HG02623 (cell line): ENCODE measurements around the gene ATP1A1.

Experiments used
- ATAC-seq: cut with Tn5 transposase; IDR thresholded peaks from one replicate; pipeline ENCODE4 v1.9.1; 2021; ENCODE audit warnings: moderate library complexity; ENCODE audit not compliant: unreplicated experiment

ATP1A1 gene

GRCh38 chr1:116343019-116343418, 30.0 kb upstream of the ATP1A1 start:
- no peak for ATAC-seq

DNA sequence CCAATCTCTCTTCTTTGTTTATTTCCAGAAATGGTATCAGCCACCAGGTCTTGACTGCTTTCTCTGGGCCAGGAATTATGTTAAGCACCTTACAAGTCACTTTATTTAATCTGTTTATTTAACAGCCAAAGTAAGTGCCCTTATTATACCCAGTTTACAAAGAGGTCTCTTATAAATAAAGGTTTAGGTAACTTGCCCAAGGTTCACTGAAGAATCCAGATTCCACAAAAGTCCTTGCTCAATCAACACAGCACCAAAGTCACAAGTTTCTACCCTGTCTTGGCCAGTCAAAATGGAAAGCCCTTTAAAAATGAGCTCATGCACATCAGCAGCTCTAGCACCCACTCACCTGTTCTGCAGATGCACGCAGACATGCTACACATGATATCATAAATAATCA, 28.0 kb upstream of the ATP1A1 start:
- no peak for ATAC-seq

- ATAC-seq: no peak
Measured at GRCh38 chr1:116345843-116346242, 27.2 kb upstream of the ATP1A1 start.

DNA sequence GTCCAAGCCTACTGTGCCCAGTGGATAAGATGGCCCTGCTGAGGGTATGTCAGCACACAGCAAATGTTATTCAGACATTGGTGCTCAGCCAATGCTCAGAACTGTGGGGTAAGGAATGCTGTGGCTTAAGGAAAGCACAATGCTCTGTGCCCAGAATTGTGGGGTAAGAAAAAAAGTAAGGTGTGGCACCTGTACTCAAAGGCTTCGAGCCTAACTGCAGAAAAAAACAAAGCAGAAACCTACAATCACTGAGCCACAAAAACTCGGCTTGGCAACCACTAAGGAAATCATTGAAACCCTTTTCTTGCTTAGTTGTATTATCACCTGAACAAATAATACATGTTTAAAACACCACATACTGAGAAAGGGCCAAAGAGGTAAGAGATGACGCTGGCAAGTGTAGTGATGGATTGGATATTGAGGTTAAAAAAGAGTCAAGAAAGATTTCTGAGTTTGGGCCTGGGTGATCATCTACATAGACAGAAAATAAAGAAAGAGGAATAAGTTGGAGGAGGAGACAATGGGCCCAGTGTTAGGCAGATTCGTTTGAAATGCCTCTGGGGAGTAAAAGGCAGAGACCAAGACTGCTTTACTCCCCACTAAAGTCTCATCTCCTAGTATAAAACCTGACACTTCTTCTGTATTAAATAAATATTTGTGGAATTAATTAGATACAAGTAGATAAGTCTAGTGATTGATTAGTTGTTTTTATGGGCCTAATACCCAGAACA, 25.9 kb upstream of the ATP1A1 start:
- no peak for ATAC-seq

- ATAC-seq: no peak
Measured at GRCh38 chr1:116347696-116348095, 25.3 kb upstream of the ATP1A1 start.

GRCh38 chr1:116350097-116350645, 22.9 kb upstream of the ATP1A1 start:
- ATAC-seq: no peak

- no peak for ATAC-seq
Measured at GRCh38 chr1:116351914-116352313, 21.1 kb upstream of the ATP1A1 start.

GRCh38 chr1:116352349-116352813, 20.7 kb upstream of the ATP1A1 start:
- ATAC-seq: no peak

DNA sequence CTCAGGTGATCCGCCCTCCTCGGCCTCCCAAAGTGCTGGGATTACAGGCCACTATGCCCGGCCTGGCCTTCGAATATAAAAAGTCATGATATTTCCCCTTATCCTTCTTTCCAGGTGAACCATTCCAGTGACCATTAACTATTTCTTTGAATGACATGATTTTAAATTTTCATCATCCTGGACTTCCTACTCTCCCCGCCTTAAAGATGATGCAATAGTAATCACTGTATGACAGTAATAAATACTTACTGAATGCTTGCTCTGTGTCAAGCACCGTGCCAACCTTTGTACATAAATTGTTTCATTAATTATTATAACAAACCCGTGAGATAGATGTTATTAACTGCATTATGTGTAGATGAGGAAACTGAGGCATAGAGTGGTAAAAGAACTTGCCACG, 19.9 kb upstream of the ATP1A1 start:
- no peak for ATAC-seq

- ATAC-seq: no peak
Measured at GRCh38 chr1:116356067-116356466, 17.0 kb upstream of the ATP1A1 start.

GRCh38 chr1:116356673-116357072, 16.4 kb upstream of the ATP1A1 start:
- no peak for ATAC-seq

DNA sequence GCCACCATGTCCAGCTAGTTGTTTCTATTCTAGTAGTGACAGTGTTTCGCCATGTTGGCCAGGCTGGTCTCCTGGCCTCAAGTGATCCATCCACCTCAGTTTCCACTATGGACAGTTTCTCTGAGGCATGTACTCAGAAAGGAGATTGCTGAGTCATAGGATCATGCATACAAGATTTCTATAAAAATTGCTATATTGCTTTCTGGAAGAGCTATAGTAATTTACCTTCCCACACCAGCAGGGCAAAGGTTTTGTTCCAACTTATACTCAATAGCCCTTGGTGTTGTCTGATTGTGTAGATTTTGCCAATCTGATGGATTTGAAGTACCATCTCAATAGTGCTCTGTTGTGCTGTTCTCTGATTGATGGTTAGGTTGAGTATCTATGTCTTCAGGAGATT, 15.6 kb upstream of the ATP1A1 start:
- ATAC-seq: no peak

- no peak for ATAC-seq
Measured at GRCh38 chr1:116359060-116359830, 13.8 kb upstream of the ATP1A1 start.

- ATAC-seq: no peak
Measured at GRCh38 chr1:116359871-116360270, 13.2 kb upstream of the ATP1A1 start.

GRCh38 chr1:116360429-116361173, 12.4 kb upstream of the ATP1A1 start:
- ATAC-seq: no peak

DNA sequence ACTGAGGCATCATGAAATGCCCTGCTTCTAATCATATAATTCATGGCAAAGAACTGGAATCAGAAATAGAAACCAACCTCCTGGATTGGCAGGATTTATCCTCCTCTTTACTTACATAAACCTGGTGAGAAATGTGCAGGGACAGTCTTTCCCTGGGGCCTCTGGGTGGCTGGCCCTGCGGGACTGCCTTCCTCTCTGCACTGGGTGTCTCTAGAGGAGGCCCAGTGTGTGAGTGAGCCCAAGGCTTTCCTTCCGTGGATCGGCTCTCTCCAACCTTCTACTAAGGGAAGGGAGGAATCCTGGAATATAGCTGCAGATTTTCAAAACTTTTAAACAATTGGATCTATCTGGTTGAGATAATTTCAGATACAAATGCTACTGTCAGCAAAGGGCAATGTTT, 11.4 kb upstream of the ATP1A1 start:
- ATAC-seq: no peak

DNA sequence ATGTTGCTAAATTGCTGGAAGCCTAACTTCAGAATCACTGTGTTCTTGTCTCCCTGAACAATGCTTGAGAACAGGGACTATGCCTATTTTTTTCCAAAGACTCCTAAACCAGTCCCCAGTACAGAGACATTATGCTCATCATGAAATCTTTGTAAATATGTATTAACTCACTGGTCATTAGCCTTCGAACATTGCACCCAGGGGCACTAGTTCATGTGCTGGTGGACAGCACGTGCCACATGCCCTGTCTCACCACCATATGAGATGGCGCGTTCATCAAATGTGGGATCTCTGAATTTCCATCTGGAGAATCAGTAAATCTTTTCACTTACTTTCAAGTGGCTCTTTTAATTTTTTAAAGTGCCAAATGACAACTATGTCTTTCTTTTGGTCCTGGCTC, 11.0 kb upstream of the ATP1A1 start:
- ATAC-seq: no peak

GRCh38 chr1:116365353-116365780, 7.7 kb upstream of the ATP1A1 start:
- no peak for ATAC-seq

DNA sequence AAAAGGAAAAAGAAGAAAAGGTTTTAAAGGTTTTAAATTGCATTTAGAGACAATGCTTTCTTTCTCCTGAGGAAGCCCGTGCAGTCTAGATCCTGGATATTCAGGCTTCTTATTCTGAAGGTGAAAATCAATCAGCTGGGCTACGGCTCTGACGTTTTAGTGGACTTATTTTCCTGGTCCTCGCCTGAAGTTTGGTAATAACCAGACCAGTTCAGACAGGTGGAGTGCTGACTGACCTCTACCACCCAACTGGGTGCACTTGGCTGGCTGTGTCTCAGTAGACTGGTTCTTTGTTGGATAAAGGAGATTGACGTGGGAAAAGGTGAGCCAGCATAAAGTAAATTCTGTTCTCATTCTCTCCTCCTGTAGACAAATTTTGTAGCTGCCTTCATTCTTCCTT, 7.2 kb upstream of the ATP1A1 start:
- ATAC-seq: no peak

DNA sequence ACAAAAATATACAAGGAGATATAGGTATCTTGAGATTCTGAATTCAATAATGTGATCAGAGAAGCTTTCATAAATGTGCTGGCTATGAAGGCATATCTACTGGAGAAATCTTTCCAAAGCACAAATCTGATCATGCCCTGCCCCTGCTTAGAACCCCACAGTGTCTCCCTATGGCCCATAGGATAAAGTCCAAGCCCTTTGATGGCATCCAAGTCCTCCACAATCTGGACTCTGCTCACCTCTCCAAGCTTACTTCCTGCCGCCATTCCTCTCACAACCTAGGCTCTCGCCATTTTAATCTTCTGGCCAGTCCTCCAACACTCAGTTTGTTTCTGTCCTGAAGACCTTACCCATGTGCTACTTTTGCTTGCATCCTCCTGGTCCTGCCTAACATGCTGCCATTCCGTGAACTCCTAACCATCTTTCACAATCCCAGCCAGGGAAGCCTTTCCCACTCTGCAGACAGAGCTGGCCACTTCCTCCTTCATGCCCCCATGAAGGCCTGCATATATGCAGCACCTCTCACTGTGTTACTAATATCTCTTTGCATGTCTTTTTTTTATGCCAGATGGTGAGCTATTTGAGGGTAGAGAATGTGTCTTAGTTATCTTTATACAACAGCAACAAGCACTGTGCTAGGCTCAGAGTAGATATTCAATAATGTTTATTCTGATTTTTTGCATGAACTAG, 5.6 kb upstream of the ATP1A1 start:
- ATAC-seq: no peak

- ATAC-seq: no peak
Measured at GRCh38 chr1:116368241-116368640, 4.8 kb upstream of the ATP1A1 start.
